HG03460 (cell line): Measurements from ENCODE around the gene CIAO2B.
"Not testable (repeated sequence)": the region's sequence is repeated elsewhere in the genome, so short reads cannot be mapped to it uniquely, and the experiment has no call there.

Source experiments
- ATAC-seq: cut with Tn5 transposase; IDR thresholded peaks from one replicate; pipeline ENCODE4 v1.9.1; 2021; ENCODE audit not compliant: unreplicated experiment

Gene CIAO2B

DNA sequence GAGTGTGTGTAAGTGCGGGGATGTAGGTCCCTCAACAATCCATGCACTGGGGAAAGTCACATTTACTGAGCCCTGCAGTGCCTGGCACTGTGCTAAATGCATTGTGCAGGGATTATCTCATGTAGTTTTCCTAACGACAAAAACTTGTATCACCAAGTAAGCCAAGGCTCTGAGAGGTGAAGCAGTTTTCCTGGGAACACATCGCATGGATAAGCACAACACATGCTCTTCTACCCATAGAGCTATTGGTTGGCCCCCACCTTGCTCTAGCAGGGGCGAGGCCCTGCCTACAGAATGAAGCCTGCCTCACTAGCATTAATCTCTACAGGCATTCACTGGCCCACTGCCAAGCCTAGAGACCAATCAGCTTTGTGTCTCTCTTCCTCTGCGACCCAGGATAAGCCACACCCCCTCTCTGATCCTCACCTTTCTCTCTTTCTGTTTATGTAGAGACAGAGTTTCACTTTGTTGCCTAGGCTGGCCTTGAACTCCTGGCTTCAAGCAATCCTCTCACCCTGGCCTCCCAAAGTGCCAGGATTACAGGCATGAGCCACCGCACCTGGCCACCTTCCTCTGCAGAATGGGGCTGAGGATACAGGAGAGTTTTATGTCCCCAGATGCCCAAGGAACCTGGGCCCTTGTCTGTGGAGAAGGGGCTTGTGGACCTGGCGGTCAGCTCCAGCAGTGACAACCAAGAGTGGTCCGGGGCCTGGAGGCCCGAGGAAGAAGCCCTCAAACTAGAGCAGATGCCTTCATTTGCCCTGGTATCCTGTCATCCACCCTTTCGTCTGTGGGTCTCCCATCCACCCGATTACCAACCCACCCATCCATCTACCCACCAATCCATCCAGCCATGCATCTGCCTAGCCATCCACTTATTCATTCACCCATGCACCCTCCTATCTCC, 28.3 kb downstream of the CIAO2B start:
- ATAC-seq, result no peak

DNA sequence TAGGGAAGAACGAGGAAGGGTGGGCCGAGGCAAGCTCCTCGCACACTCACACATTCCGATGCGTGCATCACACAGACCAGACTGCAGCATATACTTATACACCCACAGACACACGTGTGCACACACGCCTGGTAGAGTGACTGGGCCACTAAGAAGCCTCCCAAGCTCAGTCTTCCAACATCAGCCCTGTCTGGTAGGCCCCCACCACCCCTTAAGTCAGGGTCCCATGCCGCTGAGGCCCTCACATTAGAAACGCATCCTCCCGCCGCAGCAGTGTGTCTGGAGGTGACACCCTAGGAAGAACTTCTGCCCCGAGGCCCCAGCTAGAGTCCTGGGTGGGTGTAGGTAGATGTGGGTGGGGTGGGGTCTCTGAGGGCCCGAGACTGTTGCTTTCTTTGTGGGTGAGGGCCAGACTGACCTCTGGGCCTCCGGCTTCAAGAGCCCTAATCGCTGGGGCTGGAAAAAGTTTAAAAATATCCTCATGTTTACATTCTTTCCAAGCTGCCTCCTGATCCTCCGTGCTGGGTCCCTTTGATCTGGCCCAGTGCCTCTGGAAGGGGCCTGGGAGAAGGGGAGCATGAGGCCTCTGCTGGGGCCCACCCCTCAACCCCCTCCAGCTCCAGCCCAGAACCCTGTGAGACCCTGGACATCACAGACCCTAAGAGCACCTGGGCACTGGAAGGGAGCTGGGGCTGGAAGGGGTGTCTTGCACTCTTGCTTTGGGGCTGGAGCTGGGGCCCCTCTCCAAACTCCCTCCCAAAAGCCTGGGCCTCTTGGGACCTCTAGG, 29.2 kb downstream of the CIAO2B start:
- ATAC-seq, result no peak

DNA sequence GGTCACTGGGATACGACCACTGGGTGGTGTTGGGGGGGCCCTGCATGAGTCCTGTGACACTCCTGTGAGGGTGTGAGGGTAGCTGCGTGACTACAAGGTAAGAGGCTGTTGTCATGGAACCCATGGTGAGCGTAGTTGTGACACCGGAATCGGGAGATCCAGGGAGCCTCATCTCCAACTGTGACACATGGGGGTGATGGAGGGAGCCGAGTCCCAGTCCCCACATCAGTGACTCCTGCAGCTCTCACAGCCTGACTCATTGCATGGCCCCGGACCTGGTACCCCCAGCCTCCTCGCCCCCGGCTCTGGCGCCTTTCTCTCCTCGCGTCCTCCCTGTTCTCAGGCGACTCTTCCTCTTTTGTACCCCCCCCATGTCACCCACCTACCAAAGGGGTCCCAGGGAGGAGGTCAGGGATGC, 29.8 kb downstream of the CIAO2B start:
- ATAC-seq, result no peak

DNA sequence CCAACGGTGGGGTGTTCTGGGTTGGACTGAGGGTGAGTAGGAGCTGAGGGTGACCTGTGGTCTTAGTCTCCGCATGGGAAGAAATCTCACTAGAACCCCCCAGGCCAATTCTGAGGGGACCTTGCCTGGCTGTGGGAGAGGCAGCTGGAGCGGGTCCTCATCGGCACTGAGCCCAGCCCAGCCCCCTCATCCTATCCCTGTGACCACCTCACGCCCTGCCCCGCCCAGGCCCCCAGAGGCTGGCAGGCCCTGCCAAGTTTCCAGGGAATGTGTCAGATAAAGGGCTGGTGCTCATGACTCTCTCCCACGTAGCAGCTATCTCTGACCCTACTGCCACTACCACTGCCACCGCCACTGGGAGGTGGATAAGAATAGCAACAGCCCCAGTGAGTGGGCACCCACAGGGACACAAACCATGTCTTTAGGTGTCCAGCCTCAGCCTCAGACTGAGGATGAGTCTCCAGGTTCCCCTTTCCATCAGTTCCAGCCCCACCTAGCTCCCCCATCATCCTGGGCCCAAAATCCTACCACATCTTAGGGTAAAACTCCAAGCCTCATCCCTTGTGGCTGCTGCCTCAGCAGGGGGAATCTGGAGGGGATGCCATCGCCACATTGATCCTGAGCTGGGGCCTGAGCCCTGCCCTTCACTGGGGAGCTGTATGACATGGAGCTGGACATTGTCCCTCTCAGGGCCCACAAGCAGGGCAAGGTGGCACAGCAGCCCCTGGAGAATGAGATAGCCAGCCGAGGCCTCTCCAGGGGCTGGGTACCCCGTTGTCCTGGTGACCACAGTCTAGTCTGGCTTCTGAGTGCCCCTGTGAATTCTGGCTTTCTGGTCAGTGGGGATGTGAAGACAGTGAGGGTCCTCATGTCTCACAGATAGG, 30.4 kb downstream of the CIAO2B start:
- no peak for ATAC-seq

DNA sequence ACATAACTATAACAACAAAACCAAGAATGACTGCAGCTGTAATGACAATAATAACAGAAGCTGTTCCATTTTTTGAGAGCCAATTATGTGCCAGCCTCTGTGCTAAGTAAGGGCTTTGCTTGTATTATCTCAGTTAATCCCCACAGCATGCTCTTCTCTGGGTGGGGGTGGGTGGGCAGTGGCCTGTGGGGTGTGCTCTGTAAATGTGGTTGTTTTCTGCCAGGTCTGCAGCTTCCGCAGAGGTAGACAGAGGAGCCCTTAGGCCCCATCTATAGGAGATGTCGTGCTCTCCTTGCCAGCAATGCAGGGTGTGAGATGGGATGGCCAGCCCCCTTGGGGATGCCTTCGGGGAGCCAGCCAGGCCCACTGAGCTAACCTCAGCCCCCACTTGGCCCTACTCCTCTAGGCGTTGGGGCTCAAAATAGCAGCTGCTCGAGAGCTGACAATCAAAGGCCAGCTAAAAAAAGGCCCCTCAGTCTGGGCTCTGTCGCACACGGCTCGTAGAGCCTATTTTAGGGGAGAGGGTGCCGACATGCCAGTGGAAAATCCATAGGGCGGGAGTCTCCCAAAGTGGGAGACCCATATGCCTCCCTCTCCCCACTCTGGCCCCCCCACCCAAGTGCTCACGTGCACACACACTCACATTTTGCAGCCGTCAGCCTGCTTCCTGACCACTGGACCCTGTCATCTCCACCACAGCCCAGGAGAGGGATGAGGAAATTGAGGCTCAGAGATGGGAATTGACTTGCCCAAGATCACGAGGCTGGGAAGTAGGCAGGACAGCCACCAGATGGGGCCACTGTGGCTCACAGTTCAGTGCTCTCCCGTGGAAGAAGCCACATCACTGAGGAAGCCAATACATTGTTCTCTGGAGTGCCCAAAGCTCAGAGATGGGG, 31.3 kb downstream of the CIAO2B start:
- ATAC-seq, result no peak

GRCh38 chr16:66901626-66902025, 32.6 kb downstream of the CIAO2B start:
- no peak for ATAC-seq

GRCh38 chr16:66900721-66901441, 33.3 kb downstream of the CIAO2B start:
- no peak for ATAC-seq

DNA sequence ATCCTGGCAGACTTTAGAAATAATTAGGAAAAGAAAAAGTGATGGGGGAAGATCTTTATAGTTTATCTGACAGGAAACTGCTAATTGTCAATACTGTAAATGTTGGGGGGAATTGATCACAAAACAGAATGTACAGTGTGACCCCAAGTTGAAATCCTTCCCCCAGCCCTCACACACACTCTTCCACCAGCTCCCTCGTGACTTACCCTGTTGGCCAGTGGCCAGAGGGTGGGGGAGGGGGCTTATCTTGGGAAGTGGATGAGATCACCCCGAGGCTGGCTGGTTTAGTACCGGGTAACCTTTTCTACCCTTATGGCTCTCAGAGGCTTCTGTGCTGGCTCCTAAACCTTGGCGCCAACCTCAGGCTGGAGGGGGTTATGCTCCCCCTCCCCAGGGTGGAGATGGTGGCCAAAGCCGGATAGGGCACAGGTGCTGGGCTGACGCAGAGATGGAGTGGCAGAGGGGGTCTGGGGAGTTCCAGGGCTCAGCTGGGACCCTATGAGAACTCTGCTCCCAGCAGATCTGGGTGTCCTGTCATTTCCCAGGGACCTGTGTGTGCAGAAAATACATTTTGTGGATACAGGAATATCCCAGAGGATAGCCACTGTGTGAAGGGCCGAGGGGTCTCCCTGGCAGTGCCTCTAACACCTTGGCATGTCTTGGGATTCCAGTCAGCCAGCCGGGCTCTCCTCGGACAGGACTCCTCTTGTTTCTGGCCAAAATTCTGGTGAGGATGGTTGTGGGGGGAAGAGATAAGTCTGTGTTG, 34.1 kb downstream of the CIAO2B start:
- ATAC-seq, result no peak

DNA sequence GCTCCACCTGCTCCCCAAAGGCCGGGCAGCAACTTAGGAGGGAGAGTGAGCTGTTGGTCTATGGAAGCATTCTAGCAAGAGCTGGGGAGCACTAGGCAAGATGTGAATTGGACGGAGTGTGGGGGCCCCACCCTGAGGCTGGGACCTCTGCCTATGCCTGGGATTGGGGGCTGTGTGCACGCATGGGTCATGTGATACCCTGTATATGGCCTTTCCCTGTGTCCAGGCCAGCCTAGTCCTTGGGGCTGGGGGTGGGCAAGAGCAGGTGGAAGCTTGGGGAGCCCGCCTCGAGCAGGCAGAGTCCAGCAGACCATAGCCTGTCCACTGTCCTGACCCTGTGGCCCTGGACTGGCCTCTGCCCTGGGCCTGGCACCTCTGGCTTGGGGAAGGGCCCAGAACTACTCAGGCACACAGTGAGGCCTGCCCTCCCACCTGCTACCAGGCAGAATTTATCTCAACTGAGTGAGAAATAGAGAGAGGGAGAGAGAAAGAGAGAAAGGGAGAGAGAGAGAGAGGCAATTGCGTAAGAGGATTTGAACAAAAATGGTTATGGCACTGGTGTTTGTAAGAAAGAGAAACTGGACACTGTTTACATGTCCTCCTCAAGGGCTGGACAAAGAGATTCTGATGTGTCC, 34.8 kb downstream of the CIAO2B start:
- no peak for ATAC-seq

GRCh38 chr16:66898933-66899309, 35.3 kb downstream of the CIAO2B start:
- no peak for ATAC-seq

GRCh38 chr16:66898207-66898606, 36.0 kb downstream of the CIAO2B start:
- no peak for ATAC-seq

- not testable (repeated sequence) for ATAC-seq
Measured at GRCh38 chr16:66896682-66897081, 37.5 kb downstream of the CIAO2B start.

GRCh38 chr16:66895999-66896398, 38.2 kb downstream of the CIAO2B start:
- ATAC-seq, result no peak

DNA sequence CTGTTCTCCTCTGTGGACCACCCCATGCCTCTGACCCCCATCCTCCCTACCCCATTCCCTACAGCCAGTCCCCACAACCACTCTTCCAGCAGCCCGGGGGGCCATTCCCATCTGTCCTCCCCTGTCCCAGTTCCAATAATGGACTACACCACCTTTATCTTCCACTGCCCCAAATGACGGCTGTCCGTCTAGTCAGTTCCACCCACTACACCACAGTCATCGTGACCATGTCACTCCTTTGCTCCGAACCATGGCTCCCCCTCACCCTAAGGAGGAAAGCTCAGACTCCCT, 38.6 kb downstream of the CIAO2B start:
- no peak for ATAC-seq

DNA sequence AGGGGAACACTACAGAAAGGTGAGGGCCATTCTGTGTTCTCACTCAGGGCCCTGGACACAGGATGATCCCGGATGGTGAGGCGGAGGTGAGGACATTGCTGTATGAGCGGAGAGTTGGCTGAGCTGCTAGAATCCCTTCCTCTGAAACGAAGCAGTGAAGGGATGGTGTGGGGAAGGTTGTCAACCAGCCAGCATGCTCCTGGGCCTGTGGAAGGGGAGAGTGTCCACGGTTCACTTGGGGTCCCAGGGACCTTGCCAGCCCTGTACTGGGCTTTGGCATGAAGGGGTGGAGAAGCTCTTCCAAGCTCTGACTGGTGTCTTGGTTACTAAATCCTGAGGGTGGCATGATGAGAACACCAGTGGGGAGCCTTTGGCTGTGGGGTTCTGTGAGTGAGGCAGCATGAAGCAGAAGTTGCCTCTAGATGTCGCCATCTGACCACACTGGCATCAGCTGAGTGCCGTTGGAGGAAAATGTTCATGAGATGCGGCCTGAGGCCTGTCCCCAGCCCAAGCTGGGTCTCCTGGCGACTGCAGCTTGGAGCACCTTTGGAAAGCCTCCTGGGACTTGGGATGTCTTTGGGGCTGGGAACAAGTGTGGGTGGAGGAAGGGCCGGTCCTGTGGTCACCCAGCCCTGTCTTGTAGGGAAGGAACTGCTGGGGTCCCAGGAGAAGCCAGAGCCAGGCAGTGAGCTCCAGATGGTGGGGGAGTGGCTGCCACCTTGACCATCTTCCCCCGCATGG, 39.1 kb downstream of the CIAO2B start:
- peak; percentile 74 for ATAC-seq

DNA sequence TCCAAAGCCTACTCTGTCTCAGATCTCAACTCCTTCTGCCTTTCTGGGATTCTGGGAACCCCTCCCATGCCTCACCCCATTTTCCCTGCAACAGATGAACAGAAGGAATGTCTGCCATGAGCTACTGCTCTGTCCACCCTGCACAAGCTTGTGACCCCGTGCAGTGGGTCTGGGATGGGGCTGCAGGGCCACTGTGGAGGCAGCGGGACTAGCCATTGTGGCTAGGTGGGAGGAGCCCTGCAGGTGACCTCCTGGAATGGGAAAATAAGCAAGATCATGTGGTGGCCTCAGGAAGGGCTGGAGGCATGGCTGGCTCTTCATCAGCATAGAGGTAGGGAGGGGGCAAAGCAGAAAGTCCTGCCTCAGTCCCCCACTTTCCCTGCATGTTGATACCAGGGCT, 40.1 kb downstream of the CIAO2B start:
- no peak for ATAC-seq

GRCh38 chr16:66891797-66892196, 42.4 kb downstream of the CIAO2B start:
- ATAC-seq, result no peak

DNA sequence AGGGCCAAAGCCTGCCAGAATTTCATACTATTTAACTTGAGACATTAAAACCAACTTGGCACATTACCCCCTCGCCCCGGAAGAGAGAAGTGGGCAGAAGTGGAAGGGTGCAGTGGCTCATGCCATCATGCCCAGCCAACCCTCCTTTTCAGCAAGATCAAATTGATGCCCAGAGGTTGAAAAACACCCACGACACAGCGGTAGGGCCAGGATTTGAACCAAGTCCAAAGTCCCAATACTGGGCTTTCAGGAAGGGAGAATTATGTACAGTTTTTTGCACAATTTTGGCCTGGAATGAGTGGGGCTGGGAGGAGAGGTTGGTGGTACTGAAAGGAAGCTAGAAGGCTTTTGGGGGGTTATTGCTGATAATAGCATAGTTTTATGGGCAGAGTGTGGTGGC, 42.8 kb downstream of the CIAO2B start:
- ATAC-seq, result no peak
